K562 (cell line): ENCODE data around the gene GNG7. TPM values are rescaled to one million over a fixed set of nuclear protein-coding genes. Genes with fewer than 3 reads are reported as not detected.

Experiments used
- BRF1 ChIP-seq: IDR thresholded peaks from 3 replicates; pipeline ENCODE4 v1.6.1; 2011; ENCODE audit warnings: borderline replicate concordance, mild to moderate bottlenecking; ENCODE audit not compliant: insufficient read length; ENCODE audit errors: extremely low read depth
- DIDO1 ChIP-seq: fragments of 450-650 bp; IDR thresholded peaks from 2 replicates; pipeline ENCODE4 v1.6.1; 2016; ENCODE audit warnings: low read depth, missing biosample characterization, missing genetic modification characterization
- LCOR ChIP-seq: sonication (generic); formaldehyde crosslinking; IDR thresholded peaks from 2 replicates; pipeline ENCODE4 v1.8.0; 2022; ENCODE audit warnings: mild to moderate bottlenecking, missing genetic modification reagents
- STAT5A ChIP-seq: IDR thresholded peaks from 2 replicates; pipeline ENCODE4 v1.6.1; 2012; ENCODE audit warnings: low read length, inconsistent platforms, borderline replicate concordance
- ZEB2 ChIP-seq: fragments of 450-650 bp; IDR thresholded peaks from 2 replicates; pipeline ENCODE4 v1.6.1; 2016
- polyA plus RNA-seq, 8 experiments: library from polyadenylated mRNA; depleted of rRNA in 4 of 8; stranded (reverse) in 5 of 8; unstranded in 3 of 8; fragments of >200 nt; fragmentation: Nextera tagmentation in 2 of 8; fragmentation: Illumina TruSeq in 1 of 8; extraction: Ambion mirVana in 2 of 8; extraction: Trizol in 1 of 8; gene quantifications; 2 replicates each; pipeline versions ENCODE4 v1.2.1 to v1.2.3, GENCODE V29; 2011 to 2014; ENCODE audit warnings: inconsistent platforms in 1 of 8, missing spikeins in 1 of 8
- total RNA-seq, 7 experiments: library from RNA; depleted of rRNA in 6 of 7; stranded (reverse); fragments of >200 nt in 6 of 7; fragmentation: Illumina TruSeq in 2 of 7; extraction: Trizol in 2 of 7; gene quantifications; 2 replicates each; pipeline versions ENCODE4 v1.2.1 to v1.2.3, GENCODE V29; 2011 to 2021; ENCODE audit warnings: low replicate concordance in 1 of 7
- TF ChIP-seq, protein P1 (sequence below), 2 experiments: fragments of 450-650 bp; formaldehyde crosslinking in 1 of 2; IDR thresholded peaks; 2 replicates each; pipeline versions ENCODE4 v1.4.0 to v1.6.1; 2014 to 2020; ENCODE audit warnings: mild to moderate bottlenecking in 2 of 2, borderline replicate concordance in 1 of 2, low read depth in 1 of 2

Gene GNG7
- total and polyA plus RNA-seq, 9 of the 15 experiments (the other 6 are each of a cell fraction or from before 2014, with no cell fraction given), result 0.01 to 0.20 (median 0.06) TPM; not detected in 1

DNA sequence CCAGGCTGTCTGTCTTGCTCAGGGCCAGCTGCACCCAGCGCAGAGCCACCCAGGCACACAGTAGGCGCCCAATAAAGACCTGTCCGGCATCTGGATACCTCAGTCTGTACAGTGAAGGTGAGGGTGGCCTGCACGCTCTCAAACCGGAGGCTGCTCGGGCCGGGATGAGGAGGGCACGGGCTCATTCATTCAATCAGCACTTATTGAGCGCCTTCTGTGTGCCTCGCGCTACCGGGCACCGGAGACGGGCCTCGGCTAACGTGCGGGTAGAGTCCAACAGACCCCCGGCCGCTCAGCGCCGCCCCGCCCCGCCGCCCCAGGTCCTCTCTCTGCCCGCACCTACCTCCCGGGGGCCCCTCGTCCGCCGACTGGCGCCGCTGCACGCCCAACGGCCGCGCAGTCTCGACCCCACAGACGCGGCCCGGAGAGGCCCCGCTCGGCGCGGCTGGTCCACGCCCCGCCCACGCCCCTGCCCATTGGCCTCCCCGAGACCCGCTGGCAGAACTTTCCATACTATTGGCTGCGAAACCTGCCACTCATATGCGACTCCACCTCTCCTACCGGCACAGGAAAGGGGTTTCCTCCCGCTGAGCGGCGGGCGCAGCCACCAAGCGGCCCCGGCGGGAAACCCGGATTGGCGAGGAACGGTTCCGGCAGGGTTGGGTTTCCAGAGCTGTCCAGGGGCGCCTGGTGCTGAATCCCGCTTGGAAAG, 37.3 kb upstream of the GNG7 start, which contains the start of gene SLC39A3 (continued):
- TF ChIP-seq, protein P1, sequence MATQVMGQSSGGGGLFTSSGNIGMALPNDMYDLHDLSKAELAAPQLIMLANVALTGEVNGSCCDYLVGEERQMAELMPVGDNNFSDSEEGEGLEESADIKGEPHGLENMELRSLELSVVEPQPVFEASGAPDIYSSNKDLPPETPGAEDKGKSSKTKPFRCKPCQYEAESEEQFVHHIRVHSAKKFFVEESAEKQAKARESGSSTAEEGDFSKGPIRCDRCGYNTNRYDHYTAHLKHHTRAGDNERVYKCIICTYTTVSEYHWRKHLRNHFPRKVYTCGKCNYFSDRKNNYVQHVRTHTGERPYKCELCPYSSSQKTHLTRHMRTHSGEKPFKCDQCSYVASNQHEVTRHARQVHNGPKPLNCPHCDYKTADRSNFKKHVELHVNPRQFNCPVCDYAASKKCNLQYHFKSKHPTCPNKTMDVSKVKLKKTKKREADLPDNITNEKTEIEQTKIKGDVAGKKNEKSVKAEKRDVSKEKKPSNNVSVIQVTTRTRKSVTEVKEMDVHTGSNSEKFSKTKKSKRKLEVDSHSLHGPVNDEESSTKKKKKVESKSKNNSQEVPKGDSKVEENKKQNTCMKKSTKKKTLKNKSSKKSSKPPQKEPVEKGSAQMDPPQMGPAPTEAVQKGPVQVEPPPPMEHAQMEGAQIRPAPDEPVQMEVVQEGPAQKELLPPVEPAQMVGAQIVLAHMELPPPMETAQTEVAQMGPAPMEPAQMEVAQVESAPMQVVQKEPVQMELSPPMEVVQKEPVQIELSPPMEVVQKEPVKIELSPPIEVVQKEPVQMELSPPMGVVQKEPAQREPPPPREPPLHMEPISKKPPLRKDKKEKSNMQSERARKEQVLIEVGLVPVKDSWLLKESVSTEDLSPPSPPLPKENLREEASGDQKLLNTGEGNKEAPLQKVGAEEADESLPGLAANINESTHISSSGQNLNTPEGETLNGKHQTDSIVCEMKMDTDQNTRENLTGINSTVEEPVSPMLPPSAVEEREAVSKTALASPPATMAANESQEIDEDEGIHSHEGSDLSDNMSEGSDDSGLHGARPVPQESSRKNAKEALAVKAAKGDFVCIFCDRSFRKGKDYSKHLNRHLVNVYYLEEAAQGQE (IDR thresholded peaks at IDR 0.05; ENCODE audit: borderline replicate concordance), result peak; percentile 100
- TF ChIP-seq, protein P1 (CRISPR knock-in tag; IDR thresholded peaks at IDR 0.05; ENCODE audit: low read depth), result peak; percentile 100
- TF ChIP-seq ZEB2 (peak; percentile 97), DIDO1 (tag) (peak; percentile 93), LCOR (CRISPR knock-in tag) (peak; percentile 94; the same call in 1 of the 2 replicates), STAT5A (no peak; the same call in 1 of the 2 replicates), BRF1 (no peak)
